Astrocyte of the cerebellum (primary cell): ENCODE measurements around the gene PPP6R3.

ENCODE experiments used
- DNase-seq: peaks from one replicate; pipeline ENCODE4 v3.0.0-alpha.2; 2011; ENCODE audit warnings: low read depth
- H3K4me3 ChIP-seq: 2 replicates; pipeline ENCODE4 v1.5.1; 2011; ENCODE audit warnings: mild to moderate bottlenecking, low read depth, low read length, moderate library complexity
- CTCF ChIP-seq: IDR thresholded peaks from 2 replicates; pipeline ENCODE4 v1.5.1; 2012; ENCODE audit warnings: low read length, low read depth, moderate library complexity, mild to moderate bottlenecking; ENCODE audit errors: missing control alignments
- in situ Hi-C: cut with HindIII; loops from 2 replicates; pipeline ENCODE4 v1.10.0; 2017; ENCODE audit warnings: low sequenced_read_pairs

PPP6R3 gene

GRCh38 chr11:68501813-68502212, 41.3 kb downstream of the PPP6R3 start:
- in situ Hi-C loops = no loop called here
- TF ChIP-seq CTCF = no peak
- no peak overlapping the region for H3K4me3 ChIP-seq
- no peak for DNase-seq

GRCh38 chr11:68503251-68503687, 42.7 kb downstream of the PPP6R3 start:
- no peak overlapping the region for H3K4me3 ChIP-seq
- in situ Hi-C loops = no loop called here
- no peak for TF ChIP-seq CTCF
- no peak for DNase-seq

- TF ChIP-seq CTCF = no peak
- in situ Hi-C loops = no loop called here
Observed at GRCh38 chr11:68503792-68504191, 43.2 kb downstream of the PPP6R3 start.

GRCh38 chr11:68504432-68505066, 44.0 kb downstream of the PPP6R3 start:
- no peak overlapping the region for H3K4me3 ChIP-seq
- in situ Hi-C loops = no loop called here
- no peak for TF ChIP-seq CTCF
- DNase-seq = no peak

More at GRCh38 chr11:68503792-68504191, 43.2 kb downstream of the PPP6R3 start:
- no peak for DNase-seq
- H3K4me3 ChIP-seq = no peak overlapping the region

GRCh38 chr11:68505596-68505995, 45.0 kb downstream of the PPP6R3 start:
- in situ Hi-C loops = no loop called here
- no peak for TF ChIP-seq CTCF
- DNase-seq = no peak
- no peak overlapping the region for H3K4me3 ChIP-seq

- in situ Hi-C loops = no loop called here
- TF ChIP-seq CTCF = no peak
- DNase-seq = no peak
- no peak overlapping the region for H3K4me3 ChIP-seq
Observed at GRCh38 chr11:68506908-68507307, 46.4 kb downstream of the PPP6R3 start.
